Esophagus muscularis mucosa (tissue), 4 donors: Measurements from ENCODE around the gene ATP1A4. TPM values are rescaled to one million over a fixed set of nuclear protein-coding genes. Genes with fewer than 3 reads are reported as not detected.
A peak's percentile ranks its signal among the peaks of the same experiment; 100 is the strongest.

Experiments used
- DNase-seq: peaks from one replicate; pipeline ENCODE4 v3.0.0-alpha.2; 2017; ENCODE audit errors: extremely low spot score
- H3K27ac ChIP-seq, 4 donors: fragments of 200-600 bp; sonication (generic); replicated peaks in 1 of 4; 1 replicate in 3 of 4; 2 replicates in 1 of 4; pipeline ENCODE4 v1.5.1; 2016 to 2019; ENCODE audit warnings: mild to moderate bottlenecking in 1 of 4
- H3K27me3 ChIP-seq, 4 donors: fragments of 200-600 bp; sonication (generic); one replicate each; pipeline versions ENCODE4 v1.5.1 to v1.6.0; 2016 to 2019
- H3K36me3 ChIP-seq, 4 donors: fragments of 200-600 bp; sonication (generic); one replicate each; pipeline ENCODE4 v1.5.1; 2016 to 2019
- H3K4me1 ChIP-seq, 4 donors: fragments of 200-600 bp; sonication (generic); one replicate each; pipeline ENCODE4 v1.5.1; 2016 to 2019
- H3K4me3 ChIP-seq, 4 donors: fragments of 200-600 bp; sonication (generic); 1 replicate in 2 of 4; 2 replicates in 2 of 4; pipeline ENCODE4 v1.5.1; 2016 to 2019; ENCODE audit warnings: mild to moderate bottlenecking in 4 of 4, moderate library complexity in 1 of 4
- H3K9me3 ChIP-seq, 4 donors: fragments of 200-600 bp; sonication (generic); 1 replicate in 3 of 4; 2 replicates in 1 of 4; pipeline ENCODE4 v1.5.1; 2016 to 2019
- EP300 ChIP-seq: sonication (generic); formaldehyde crosslinking; IDR thresholded peaks from one replicate; pipeline ENCODE4 v1.6.1; 2017; ENCODE audit warnings: antibody characterized with exemption
- POLR2A ChIP-seq: fragments of 450-650 bp; IDR thresholded peaks from one replicate; pipeline ENCODE4 v1.6.1; 2017; ENCODE audit warnings: antibody characterized with exemption, moderate library complexity, mild to moderate bottlenecking, low read depth
- POLR2AphosphoS5 ChIP-seq, 2 donors: sonication (generic); formaldehyde crosslinking; IDR thresholded peaks; one replicate each; pipeline ENCODE4 v1.6.1; 2017; ENCODE audit warnings: antibody characterized with exemption in 2 of 2
- WGBS: methylation state at CpG from one replicate; pipeline ENCODE4 v1.1.5; 2018; 5-methylcytosine and 5-hydroxymethylcytosine counted together
- intact Hi-C: fragments of 100-400 bp; cut with DNase I; formaldehyde crosslinking; loops from one replicate; pipeline ENCODE4 v1.15.1; 2023
- total RNA-seq, 4 donors: library from RNA; depleted of rRNA; stranded (reverse); fragments of >200 nt; gene quantifications; one replicate each; pipeline versions ENCODE4 v1.1.0 to v1.2.1, GENCODE V29; 2016
- TF ChIP-seq, protein P1 (sequence below), 3 experiments: fragments of 200-600 bp in 2 of 3; fragments of 450-650 bp in 1 of 3; sonication (generic) in 2 of 3; IDR thresholded peaks; one replicate each; pipeline ENCODE4 v1.5.1; 2017 to 2019; ENCODE audit warnings: antibody characterized with exemption in 3 of 3, mild to moderate bottlenecking in 2 of 3, moderate library complexity in 1 of 3

Gene ATP1A4
- total RNA-seq, 4 donors from 2014 or later = 0.17 to 2.1 (median 0.98) TPM; not detected in 1

DNA sequence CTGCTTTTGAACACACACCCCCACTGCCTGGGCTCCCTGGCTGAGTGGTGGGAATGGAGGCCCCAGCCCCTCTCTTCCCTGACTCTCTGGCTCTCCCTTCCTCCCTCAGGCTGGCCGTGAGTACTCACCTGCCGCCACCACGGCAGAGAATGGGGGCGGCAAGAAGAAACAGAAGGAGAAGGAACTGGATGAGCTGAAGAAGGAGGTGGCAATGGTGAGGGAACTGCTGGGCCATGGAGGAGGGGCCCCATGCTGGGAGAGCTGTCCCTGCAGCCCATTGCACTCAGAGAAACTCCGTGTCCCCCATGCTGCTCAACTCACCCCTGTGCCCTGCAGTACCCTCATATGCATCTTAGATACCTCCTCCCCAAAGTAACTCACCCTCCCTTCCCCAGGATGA lies 30.6 kb upstream of the ATP1A4 start:
- Histone ChIP-seq H3K4me1 (peaks cover 51 to 91% (median 85%) of the 10 kb centered on the region in 4 donors), H3K9me3 (no peaks in the 10 kb centered on the region), H3K27me3 (peaks cover 0 to 4% (median 0%) of the 10 kb centered on the region in 4 donors), H3K27ac (peak overlapping the region; percentile 15 to 41 (median 29)), H3K36me3 (peaks cover 0 to 51% (median 38%) of the 10 kb centered on the region in 4 donors), H3K4me3 (no peak overlapping the region)
- intact Hi-C loops = no loop called here
- no peak for DNase-seq
- WGBS = 97% methylated on average over 5 of the region's 5 CpGs
- TF ChIP-seq POLR2AphosphoS5 (IDR thresholded peaks at IDR 0.05) (no peak), EP300 (no peak), POLR2A (no peak)
- TF ChIP-seq, protein P1, sequence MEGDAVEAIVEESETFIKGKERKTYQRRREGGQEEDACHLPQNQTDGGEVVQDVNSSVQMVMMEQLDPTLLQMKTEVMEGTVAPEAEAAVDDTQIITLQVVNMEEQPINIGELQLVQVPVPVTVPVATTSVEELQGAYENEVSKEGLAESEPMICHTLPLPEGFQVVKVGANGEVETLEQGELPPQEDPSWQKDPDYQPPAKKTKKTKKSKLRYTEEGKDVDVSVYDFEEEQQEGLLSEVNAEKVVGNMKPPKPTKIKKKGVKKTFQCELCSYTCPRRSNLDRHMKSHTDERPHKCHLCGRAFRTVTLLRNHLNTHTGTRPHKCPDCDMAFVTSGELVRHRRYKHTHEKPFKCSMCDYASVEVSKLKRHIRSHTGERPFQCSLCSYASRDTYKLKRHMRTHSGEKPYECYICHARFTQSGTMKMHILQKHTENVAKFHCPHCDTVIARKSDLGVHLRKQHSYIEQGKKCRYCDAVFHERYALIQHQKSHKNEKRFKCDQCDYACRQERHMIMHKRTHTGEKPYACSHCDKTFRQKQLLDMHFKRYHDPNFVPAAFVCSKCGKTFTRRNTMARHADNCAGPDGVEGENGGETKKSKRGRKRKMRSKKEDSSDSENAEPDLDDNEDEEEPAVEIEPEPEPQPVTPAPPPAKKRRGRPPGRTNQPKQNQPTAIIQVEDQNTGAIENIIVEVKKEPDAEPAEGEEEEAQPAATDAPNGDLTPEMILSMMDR (IDR thresholded peaks at IDR 0.05) = no peak

DNA sequence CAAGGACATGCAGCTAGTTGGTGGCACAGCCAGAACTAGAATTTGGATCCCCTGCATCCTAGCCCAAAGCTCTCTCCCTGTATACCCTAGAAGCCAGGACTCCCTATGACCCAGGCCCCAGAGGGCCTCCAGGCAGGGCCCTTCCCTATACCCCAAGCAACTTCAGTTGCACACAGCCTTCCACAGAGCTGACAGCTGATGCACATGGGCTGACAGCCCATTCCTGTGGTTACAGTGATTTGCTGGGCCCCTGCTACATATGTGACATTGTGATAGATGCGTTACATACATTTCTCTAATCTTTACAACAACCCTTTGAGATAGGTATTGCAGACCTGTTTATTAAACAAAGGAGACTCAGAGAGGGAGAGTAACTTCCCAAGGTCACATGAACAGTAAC lies 30.0 kb upstream of the ATP1A4 start:
- no peak overlapping the region for H3K4me3 ChIP-seq
- TF ChIP-seq, protein P1 (IDR thresholded peaks at IDR 0.05) = no peak
- no peak for TF ChIP-seq EP300
- no peak for TF ChIP-seq POLR2A
- no peak for TF ChIP-seq POLR2AphosphoS5 (IDR thresholded peaks at IDR 0.05)
- H3K4me1 ChIP-seq = peaks cover 54 to 94% (median 85%) of the 10 kb centered on the region in 4 donors
- peaks cover 0 to 54% (median 43%) of the 10 kb centered on the region in 4 donors for H3K36me3 ChIP-seq
- intact Hi-C loops = no loop called here
- H3K27ac ChIP-seq = peak overlapping the region in 3 of 4 donors; percentile 22 to 41 (median 36)
- peaks cover 0 to under 1% (median 0%) of the 10 kb centered on the region in 4 donors for H3K27me3 ChIP-seq
- WGBS = 94% methylated on average over 1 of the region's 1 CpG
- DNase-seq = no peak
- no peaks in the 10 kb centered on the region for H3K9me3 ChIP-seq

DNA sequence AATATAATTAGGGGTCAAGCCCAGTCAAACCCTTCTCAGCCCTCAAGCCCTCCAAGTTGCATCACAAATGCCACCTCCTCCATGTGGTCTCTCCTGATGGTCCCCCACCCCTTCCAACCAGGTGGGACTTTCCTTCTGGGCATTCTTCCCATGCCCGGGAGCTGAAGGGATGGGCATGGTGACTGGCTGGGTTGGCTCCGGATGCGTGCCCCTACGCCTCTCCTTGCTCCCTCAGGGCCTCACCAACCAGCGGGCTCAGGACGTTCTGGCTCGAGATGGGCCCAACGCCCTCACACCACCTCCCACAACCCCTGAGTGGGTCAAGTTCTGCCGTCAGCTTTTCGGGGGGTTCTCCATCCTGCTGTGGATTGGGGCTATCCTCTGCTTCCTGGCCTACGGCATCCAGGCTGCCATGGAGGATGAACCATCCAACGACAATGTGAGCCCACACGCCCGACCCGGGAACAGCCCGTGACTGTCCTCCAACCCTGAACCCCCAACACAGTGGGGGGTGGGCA lies 28.4 kb upstream of the ATP1A4 start:
- TF ChIP-seq, protein P1 (IDR thresholded peaks at IDR 0.05) = no peak
- no peak for TF ChIP-seq EP300
- TF ChIP-seq POLR2AphosphoS5 (IDR thresholded peaks at IDR 0.05) = no peak
- no peak for TF ChIP-seq POLR2A
- Histone ChIP-seq H3K4me3 (no peak overlapping the region), H3K4me1 (peaks cover 62 to 99% (median 83%) of the 10 kb centered on the region in 4 donors), H3K27me3 (no peaks in the 10 kb centered on the region), H3K9me3 (no peaks in the 10 kb centered on the region), H3K27ac (peak overlapping the region; percentile 71 to 87 (median 84)), H3K36me3 (peaks cover 9 to 65% (median 58%) of the 10 kb centered on the region in 4 donors)
- intact Hi-C loops = no loop called here
- WGBS = 89% methylated on average over 16 of the region's 16 CpGs
- no peak for DNase-seq

DNA sequence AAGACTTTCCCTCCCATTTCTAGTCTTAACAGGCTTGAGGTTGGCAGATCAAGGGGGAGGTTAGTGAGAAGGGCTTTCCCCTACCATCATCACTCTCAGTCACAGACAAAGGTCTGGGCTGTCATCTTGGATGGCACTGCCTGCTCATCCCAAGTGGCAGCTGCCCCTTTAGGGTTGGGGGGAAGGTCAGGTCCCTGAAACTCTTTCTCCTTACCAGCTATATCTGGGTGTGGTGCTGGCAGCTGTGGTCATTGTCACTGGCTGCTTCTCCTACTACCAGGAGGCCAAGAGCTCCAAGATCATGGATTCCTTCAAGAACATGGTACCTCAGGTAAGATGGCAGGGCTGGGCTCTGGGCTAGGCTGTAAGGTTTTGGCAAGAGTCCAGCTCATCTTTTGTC lies 27.7 kb upstream of the ATP1A4 start:
- H3K4me1 ChIP-seq = peaks cover 61 to 99% (median 81%) of the 10 kb centered on the region in 4 donors
- H3K9me3 ChIP-seq = no peaks in the 10 kb centered on the region
- H3K27me3 ChIP-seq = no peaks in the 10 kb centered on the region
- H3K4me3 ChIP-seq = no peak overlapping the region
- H3K36me3 ChIP-seq = peaks cover 11 to 72% (median 63%) of the 10 kb centered on the region in 4 donors
- peak overlapping the region; percentile 71 to 87 (median 84) for H3K27ac ChIP-seq
- DNase-seq = no peak
- intact Hi-C loops = no loop called here
- TF ChIP-seq EP300 (no peak), POLR2A (no peak), POLR2AphosphoS5 (IDR thresholded peaks at IDR 0.05) (no peak)
- TF ChIP-seq, protein P1 (IDR thresholded peaks at IDR 0.05) = no peak
